ENCODE results near the gene SF3B2.

DNA sequence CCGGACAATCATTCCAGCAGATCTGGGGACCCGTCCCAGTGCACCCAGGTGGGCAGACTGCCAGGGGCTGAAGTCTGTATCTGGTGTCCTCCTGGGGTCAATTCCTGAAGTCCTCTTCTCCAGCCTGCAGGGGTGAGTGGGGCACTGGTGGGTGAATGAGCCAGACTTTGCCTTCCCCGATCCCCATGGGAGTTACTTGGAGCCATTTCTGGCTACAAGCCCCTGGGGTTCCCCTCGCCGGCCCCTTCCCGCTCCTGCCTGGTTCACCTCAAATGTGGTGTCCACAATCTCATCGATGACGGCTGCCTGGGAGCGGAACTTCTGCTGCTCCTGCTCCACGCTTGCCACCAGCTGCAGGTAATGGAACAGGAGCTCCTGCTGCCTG, 35.4 kb upstream of the SF3B2 start:
- TF ChIP-seq, protein P1, sequence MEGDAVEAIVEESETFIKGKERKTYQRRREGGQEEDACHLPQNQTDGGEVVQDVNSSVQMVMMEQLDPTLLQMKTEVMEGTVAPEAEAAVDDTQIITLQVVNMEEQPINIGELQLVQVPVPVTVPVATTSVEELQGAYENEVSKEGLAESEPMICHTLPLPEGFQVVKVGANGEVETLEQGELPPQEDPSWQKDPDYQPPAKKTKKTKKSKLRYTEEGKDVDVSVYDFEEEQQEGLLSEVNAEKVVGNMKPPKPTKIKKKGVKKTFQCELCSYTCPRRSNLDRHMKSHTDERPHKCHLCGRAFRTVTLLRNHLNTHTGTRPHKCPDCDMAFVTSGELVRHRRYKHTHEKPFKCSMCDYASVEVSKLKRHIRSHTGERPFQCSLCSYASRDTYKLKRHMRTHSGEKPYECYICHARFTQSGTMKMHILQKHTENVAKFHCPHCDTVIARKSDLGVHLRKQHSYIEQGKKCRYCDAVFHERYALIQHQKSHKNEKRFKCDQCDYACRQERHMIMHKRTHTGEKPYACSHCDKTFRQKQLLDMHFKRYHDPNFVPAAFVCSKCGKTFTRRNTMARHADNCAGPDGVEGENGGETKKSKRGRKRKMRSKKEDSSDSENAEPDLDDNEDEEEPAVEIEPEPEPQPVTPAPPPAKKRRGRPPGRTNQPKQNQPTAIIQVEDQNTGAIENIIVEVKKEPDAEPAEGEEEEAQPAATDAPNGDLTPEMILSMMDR (conservative IDR thresholded peaks at IDR 0.05; ENCODE audit: low read length) = no peak
- no peak for TF ChIP-seq EZH2phosphoT487 (IDR thresholded peaks at IDR 0.05; ENCODE audit: borderline replicate concordance, low read depth, low read length)

Data from OCI-LY7 (cell line).